Spleen (tissue), 7 donors: ENCODE measurements around the gene BTRC.

Experiments
- CTCF ChIP-seq, 11 experiments: fragments of 200-600 bp in 7 of 11; fragments of 450-650 bp in 4 of 11; sonication (generic) in 4 of 11; IDR thresholded peaks in 8 of 11; conservative IDR thresholded peaks in 3 of 11; 1 replicate in 7 of 11; 2 replicates in 4 of 11; pipeline versions ENCODE4 v1.4.0 to v1.8.0; 2016 to 2021; ENCODE audit warnings: antibody characterized with exemption in 11 of 11, inconsistent platforms in 4 of 11, mild to moderate bottlenecking in 1 of 11
- POLR2AphosphoS5 ChIP-seq, 3 donors: sonication (generic); formaldehyde crosslinking; IDR thresholded peaks; one replicate each; pipeline ENCODE4 v1.5.1; 2017; ENCODE audit warnings: antibody characterized with exemption in 3 of 3
- donor health status: DM: no; HTN: no; CAD: no; lungs with moderate emphysema.
- donor health status: DM: no; HTN: no; CAD: no.
- donor health status: DM: no; HTN: no; CAD: no.

DNA sequence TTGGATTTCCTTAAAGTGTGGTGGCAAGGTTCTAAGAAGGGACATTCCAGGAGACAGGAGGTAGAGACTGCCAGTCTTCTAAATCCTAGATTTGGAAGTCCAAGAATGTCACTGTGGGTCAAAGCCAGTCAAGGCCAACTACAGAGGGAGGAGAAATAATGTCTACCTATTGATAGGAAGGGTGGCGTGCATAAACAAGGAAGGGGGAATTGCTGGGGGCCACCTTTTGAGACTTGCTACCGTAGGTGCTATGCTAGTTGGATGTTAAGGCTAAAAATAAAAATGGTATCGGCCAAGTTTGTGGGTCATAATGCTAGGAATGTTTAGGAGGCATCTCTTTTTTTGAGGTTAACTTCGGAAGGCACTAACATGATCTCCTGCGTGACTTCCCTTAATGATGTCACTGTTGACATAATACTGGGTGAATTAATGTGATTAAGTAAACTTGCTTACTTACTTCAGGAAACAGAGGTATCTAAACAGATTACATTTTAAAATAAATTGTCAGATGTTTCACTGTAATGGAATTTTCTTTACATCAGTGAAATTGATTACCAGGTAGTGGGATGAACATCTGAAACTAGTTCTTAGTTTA is 4.8 kb downstream of the BTRC start:
- no peak for TF ChIP-seq POLR2AphosphoS5 (IDR thresholded peaks at IDR 0.05)
- no peak for TF ChIP-seq CTCF (IDR thresholded peaks at IDR 0.05 in 8 of 11, conservative IDR thresholded peaks at IDR 0.05 in 3 of 11)
